HG02970 (cell line): ENCODE data around the gene KCNMA1.

Experiments
- ATAC-seq: cut with Tn5 transposase; IDR thresholded peaks from one replicate; pipeline ENCODE4 v1.9.1; 2021; ENCODE audit warnings: mild to moderate bottlenecking, moderate library complexity, moderate number of reproducible peaks; ENCODE audit not compliant: unreplicated experiment, low FRiP score

Gene KCNMA1

DNA sequence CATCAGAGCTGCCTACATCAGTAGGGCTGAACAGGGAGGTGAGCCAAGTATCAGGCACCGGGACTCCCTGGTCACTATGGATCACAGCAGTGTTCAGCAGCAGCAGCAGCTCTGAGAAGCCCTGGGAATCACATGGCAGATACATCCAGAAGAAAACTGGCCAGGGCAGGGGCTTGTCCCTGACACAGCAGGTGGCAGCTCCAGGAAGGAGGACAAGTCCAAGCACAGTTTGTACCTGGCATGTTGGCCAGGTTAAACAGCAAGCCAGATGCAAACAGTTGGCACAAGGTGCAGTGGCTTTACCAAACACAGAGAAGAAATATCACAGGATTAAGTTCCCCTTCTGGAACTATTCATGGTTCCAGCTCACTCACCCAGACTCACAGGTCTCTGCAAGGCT is 139.4 kb downstream of the KCNMA1 start:
- ATAC-seq = no peak

DNA sequence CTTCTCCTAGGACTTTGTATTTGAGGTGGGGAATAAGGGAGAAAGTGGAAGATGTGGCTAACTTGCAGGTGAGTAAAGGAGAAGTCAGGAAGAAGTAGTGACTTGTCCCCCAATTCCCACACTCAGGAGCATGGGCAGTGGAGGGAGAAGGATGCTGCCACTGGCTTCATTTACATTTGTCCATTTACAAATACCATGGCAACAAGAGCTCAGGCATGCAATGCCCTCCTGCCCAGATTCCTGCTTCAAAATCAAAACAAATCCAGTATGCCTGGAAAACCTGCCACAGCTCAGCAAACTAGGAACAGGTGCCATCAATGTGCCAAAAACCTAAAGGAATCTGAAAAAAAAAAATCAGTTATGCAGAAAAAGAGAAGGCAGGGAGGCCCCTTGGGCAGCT is 139.9 kb downstream of the KCNMA1 start:
- ATAC-seq = no peak

DNA sequence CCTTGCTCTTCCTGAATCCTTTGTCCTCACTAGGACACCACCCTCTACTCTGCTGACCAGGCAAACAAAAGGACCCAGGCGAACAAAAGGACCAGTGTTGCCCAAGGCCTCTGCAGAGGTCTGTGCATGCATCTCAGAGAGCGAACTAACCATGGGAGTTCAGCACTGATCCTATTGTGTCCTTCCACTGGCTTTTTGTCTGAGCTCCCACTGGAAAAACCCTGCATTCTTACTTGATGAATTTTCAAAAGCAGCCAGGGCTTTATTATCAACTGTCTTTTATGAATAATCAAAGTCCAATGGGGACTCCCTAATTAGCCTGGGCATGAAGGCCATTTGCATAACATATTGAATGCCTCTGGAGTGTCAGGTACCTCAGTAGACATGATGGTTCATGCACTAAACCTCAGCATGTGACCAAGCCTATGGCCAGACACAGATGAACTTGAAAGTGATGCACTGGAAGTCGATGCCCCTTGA is 140.6 kb downstream of the KCNMA1 start:
- ATAC-seq = no peak

DNA sequence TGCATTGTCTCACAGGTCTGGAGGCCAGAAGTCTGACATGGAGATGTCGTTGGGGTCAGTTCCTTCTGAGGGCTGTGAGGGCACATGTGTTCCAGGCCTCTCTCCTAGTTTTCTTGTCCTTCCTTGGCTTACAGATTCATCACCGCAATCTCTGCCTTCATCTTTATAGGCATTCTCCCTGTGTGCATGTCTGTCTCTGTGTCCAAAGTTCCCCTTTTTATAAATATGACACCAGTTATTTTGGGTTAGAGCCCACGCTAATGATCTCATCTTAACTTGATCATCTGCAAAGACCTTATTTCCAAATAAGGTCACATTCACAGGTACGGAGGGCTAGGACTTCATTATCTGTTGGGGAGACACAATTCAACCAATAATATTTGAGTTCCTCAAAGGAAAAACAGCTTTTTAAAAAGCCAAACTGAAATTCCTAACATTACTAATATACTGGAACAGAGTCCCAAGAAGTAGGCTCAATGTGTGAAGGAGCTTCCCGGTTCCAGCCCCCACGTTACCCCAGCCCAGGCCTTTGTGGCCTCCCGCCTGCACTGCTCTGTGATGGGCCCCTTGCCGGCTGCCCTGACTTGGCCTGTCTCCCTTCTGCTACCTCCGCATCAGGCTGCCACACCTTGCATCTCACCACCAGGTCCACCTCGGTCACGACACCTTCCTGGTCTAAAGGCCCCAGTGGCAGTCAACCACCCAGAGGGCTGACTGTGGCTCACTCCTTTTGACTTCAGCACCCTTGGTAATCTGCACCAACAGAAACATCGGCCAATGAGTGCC is 142.7 kb downstream of the KCNMA1 start:
- no peak for ATAC-seq

DNA sequence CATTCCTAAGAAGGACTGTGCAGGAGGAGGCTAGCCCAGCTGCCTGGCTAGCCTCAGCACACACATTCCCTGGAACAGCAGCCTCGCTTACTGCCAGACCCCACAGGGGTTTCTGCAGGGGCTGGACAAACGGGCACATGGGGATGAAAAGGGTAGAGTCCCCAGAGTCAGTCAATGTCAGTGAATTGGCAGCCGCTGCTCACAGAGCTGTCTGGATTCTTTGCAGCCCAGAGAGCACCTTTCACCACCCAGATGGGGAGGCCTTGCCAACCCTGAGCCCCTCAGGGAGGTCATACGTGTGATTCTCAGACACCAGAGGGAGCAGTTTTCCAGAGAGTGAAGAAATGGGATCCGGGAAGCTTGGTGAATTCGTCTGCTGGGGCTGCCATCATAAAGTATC is 143.3 kb downstream of the KCNMA1 start:
- ATAC-seq = no peak

DNA sequence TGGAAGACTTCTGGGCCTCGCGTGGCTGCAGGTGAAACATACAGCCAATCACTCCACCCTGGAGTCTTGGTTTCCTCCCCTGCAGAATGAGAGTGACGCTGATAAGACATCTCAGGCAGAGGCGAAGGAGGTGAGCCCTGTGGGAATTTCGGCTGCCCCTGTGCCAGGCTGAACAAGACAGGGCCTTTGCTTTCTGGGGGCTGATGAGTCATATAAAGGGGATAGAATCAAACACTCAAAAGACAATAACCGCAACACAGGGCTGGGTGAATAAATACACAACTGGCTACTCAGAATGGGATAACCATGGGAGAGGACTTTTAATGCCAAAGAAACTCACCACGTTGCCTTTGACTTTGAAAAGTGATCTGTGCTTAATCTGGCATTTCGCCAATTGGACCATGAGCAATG is 143.8 kb downstream of the KCNMA1 start:
- no peak for ATAC-seq

DNA sequence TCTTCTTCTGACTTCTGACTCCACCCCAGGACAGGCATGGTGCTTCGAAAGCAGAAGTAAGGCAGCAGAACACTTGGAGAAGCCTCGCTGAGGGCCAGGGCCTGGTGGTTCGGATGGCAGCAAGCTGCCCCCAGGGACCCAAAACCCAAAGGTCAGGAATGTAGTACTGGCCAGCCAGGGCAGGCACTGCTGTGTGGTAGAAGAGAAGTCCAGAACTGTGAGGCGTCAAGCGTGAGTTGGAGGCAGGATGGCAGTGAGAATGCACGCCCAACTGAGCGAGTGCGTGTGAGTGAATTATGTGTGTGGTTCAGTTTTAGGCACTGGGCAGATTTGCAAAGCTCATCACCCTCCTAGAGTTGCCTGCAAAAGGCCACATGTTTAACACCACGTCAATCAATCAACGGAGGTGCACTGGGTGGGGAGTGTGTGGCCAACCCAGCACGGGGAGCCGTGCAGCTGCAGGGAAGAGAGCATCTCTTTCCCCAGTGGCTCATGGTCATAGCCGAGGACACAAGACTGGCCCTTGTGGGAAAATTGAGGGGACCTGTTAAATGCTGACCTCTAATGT is 144.3 kb downstream of the KCNMA1 start:
- no peak for ATAC-seq

DNA sequence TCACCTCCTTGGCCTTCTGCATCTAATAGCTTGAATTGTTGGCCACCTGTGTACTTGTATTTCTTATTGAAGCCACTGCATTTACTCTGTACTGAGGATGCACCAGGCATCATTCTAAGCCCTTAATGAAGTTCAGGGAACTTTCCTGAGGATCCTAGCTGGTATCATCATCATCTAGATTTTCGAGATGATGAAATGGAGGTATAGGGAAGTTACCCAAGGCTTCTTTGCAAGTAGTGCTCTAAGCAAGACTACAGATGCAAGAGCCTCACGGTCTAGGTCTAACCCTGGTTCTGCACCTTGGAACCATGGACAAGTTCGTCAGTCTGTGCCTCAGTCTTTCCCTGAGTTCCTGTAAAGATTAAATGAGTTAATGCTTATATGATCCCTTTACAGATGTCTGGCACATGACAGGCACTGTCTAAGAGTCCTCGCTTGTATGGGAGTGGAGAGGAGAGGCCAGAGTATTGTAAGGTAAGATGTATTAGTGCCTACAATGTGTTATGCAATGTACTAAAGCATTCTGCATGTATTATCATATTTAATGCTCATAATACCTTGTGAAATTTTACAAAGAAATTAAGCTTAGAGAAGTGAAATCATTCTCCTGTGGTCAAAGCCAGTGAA is 145.1 kb downstream of the KCNMA1 start:
- no peak for ATAC-seq

DNA sequence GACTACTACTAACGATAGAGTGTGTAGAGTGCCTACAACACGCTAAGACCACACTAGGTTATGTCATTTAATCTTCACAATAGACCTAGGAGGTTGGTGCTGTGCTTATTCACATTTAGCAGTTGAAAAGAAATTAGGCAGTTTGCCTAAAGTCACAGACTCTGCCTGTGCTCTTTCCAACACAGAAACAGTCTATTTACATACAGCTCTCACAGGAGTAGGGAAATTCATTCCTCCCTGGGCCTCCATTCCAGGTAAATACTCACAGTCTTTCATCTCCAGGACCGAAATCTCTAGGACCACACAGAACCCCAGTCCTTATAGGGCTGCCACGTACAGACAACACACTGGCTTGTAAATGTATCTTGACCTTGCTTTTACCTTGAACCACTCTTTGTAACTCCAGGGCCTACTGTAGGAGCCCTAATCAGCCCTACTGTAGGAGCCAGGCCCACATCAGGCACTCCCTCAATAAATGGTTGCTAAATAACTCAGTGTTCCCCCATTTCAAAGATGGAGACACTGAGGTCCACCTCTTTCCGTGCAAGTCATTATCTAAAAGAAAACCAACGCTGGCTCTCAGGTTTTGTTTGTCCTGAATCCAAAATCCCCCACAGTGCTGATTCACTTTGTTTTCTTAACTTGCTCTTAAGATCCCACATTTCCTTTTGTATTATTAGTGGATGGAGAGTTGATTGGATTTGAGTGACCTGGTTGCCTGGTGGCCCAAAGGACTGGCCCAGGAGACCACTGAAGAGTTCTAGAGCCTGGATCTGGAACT is 146.9 kb downstream of the KCNMA1 start:
- no peak for ATAC-seq

DNA sequence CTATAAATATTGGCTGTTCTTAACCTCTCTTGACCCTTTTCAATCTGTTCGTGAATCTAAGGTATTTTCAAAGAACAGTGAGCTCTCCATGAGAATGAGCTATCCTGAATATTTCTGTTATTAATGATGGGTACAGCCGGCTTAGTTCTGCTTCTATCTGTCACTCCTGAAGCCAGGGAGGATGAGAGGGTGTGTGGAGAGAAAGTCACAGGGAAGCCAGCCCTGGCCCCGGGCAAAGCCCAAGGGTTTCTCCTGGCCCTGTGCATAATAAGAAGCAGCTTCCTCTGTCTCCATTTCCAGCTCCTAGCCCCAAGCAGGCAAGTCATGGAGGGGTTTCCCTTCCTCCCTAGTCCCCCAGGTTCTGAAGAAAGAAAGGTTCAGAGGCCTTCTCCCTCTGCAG is 151.1 kb downstream of the KCNMA1 start:
- ATAC-seq = no peak

DNA sequence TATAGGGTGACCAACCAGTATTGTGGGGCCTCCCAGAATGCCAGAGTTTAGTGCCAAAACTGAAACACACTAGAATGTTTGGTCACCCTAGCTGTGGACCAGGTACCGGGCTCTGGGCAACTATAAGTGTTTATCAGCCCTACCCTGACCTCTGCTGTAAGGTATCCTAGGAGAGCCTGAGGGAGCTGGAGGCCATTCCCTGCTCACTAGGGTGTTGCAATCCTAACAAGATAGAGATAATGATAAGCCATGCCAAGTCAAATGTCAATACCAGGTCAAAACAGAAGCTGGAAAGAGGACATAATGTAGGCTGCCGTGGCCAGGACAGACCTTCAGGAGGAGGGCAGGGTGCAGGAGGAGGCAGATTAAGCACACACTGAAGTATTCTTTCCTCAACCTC is 151.8 kb downstream of the KCNMA1 start:
- ATAC-seq = no peak

DNA sequence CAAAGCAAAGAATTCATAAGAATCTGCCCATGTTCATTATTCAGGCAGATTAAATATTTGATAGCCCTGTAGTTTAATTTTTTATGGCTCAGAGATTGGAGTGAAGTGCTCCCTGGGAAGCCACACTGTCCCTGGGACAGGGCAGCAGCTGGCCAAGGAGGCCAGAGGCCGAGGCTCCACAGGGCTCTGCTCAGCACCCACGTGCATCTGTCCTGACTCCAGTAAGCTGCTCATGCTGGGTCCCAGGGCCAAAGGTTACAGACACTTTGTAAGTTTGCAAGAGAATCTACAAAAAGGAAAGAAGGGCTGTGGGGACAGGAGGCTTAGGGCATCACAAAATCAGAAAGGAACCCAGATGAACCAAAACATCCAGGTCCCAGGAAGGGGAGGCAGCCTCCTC is 155.5 kb downstream of the KCNMA1 start:
- ATAC-seq = no peak

DNA sequence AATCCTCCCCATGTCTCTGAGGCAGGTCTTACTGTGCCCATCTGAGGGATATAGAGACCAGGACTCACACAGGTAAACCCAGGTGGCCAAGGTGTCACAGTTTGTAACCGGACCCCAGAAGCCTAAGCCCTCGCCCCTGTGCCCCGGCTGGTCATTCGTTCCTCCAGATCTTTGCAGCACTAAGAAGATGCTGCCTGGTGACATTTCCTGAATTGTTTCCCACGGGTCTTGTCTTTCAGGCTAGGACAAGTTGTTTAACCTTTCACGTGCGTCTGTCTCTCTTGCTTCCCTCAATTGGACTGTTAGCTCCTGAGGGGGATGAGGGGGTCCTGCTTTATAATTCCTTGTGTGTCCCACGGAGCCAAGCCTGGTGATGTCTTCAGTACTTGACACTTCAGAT is 158.0 kb downstream of the KCNMA1 start:
- no peak for ATAC-seq

DNA sequence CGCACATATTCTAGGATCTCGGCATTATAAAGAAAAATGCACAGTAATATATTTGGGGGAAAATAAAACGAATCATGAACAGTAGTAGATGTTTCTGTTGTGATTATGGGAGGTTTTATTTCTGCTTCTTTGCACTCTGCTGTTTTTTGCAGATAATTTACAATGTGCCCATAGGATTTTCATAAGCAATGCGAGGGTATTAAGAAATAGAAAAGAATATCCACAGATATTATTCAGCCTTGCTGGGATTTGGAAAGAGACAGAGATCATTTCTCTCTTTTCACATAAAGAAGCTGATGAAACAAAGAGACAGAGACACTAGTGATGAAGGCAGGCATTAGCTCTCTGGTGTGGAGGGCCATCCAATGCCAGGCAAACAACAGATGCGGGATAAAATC is 158.6 kb downstream of the KCNMA1 start:
- no peak for ATAC-seq

DNA sequence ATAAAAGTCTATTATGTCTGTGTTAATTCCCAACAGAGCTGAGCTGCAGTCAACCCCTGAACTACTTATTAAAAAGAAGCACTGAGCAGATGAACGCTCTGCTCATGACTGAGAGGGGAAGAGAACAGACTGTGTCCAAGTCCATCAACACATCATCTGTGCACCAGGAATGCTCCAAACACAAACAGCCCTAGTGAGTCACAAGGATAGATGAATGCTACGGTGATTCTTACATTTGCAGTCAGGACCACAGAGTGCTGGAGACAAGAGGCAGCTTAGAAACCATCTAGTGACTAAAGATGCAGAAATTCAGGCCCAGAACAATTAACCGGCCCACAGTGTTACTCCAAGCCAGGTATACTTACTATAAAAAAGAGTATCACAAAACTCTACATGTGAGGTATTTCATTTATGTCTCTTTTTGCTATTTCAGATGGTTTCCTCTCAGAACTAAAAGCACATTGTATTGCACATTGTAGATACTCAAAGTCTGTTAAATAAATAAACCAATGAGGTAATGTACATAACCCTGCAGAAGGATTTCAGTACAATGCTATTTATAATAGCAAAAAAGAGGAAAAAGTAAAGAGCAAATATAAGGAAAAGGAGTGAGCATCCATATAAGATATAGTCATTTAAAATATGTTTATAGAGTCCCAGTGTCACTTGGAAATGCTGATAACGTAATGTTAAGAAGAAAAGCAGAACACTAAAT is 159.2 kb downstream of the KCNMA1 start:
- ATAC-seq = no peak

DNA sequence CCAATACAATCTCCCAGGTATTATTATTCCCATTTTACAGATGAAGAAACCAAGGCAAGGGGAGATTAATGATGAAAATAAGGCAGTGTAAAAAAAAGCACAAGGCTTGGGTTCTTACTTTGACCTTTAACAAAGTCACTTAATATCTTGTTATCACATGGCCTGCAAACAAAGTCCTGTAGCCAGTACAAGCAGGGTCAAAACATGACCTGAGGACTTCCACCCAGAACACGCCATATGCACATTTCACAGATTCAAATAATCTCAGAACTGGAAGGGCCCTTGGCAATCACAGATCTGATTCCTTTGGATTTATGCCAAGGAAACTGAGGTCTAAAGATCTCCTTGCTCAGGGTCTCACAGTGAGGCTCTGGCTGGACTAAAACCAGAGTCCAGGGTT is 162.1 kb downstream of the KCNMA1 start:
- ATAC-seq = no peak

DNA sequence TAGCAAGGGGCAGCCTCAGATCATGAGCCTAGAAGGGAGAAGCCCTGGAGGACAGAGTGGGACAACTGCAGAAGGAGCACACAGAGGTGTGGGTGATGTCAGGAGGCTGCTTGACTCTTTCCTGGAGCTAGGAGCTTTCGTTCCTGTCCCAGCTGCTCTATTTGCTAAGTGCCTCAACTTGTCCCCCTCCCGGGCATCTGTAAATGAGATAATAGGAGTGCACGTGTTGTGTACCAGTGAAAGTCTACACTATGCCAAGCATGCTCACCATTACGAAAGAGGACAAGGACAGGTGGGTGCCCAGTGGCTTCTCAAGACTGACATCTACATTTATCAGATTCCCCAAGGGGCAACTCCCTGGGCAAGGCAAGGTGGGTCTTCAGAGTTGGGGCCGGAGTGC is 162.7 kb downstream of the KCNMA1 start:
- ATAC-seq = no peak

DNA sequence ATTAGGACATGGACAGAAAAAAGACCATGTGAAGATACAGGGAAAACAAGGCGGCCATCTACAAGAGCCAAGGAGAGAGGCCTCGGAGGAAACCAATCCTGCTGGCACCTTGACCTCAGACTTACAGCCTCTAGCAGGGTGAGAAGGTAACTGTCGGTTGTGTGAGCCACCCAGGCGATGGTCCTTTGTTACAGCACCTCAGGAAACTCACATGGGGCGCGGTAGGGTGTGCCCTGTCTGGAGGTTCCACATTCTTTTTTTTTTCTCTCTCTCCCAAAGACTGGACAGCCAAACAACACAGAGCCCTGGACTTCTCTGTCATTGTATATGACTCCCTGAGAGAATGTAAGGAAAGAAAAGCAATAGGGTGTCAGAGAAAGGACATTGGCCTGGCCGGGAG is 163.2 kb downstream of the KCNMA1 start:
- ATAC-seq = no peak

DNA sequence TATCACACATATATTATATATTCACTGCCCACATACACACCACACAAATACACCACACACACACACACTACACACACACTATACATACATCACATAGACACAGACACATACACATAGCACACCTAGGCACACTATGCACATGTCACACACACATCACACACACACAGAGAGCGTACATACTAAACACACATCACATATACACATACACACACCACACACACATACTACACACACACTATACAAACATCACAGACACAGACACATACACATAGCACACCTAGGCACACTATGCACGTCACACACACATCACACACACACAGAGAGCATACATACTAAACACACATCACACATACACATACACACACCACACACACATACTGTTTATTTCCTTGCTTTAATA is 165.5 kb downstream of the KCNMA1 start:
- ATAC-seq = no peak

DNA sequence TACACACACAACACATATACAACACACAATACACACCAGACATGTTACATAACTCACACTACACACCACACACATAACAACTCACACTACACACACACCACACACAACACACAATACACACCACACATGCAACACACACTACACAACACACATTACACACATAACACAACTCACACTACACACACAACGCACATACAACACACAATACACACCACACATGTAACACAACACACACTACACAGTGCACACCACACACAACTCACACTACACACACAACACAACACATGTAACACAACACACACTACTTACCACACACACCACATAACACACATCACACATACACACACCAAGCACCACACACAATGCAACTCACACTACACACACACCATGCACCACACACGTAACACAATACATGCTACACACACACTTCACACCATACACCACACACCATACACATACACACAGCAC is 166.5 kb downstream of the KCNMA1 start:
- no peak for ATAC-seq
